COLO668 (cell line): ENCODE data around the gene DHRSX.
"Not testable (repeated sequence)": the region's sequence is repeated elsewhere in the genome, so short reads cannot be mapped to it uniquely, and the experiment has no call there.

ENCODE experiments used
- DNase-seq: peaks from one replicate; lab custom pipeline; 2025; ENCODE audit not compliant: unreplicated experiment; lab: John Stamatoyannopoulos, UW

The DHRSX gene

DNA sequence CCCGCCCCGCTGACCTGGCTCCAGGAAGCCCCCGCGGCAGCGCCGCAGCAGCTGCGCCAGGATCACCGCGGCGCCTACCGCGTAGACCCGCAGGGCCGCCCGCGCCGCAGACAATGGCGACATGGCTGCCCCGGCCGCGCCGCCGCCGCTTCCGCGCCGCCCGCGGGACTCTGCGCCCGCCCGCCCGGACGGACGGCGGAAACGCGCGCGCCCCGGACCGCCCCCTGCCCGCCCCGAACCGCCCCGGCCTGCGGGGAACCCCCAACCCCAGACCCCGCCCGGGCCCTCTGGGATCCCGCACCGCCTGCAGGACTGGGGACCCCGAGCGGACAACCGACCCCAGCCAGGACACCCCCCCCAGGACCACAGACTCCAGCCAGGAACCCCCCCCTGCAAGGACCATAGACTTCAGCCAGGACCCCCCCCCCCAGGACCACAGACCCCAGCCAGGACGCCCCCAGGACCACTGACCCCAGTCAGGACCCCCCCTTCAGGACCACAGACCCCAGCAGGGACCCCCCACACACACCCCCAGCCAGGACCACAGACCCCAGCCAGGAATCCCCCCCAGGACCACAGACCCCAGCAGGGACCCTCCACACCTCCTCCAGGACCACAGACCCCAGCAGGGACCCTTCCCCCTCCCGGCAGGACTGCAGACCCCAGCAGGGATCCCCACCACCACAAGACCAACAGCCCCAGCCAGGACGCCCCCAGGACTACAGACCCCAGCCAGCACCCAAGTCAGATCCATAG, at the start of gene DHRSX, which contains the start of gene ZBED1:
DHRSX (minus strand) TSS at position 174 of the 756 bp plus-strand sequence; CDS start at position 123, 51 bp downstream.
ZBED1 (minus strand) TSS at position 174 of the 756 bp plus-strand sequence. CDS start 10,257 bp downstream, outside the sequence.
- no peak for DNase-seq

- no peak for DNase-seq
These were observed 49.1 kb upstream of the DHRSX start for GRCh38 chrX:2549876-2550275.

DNA sequence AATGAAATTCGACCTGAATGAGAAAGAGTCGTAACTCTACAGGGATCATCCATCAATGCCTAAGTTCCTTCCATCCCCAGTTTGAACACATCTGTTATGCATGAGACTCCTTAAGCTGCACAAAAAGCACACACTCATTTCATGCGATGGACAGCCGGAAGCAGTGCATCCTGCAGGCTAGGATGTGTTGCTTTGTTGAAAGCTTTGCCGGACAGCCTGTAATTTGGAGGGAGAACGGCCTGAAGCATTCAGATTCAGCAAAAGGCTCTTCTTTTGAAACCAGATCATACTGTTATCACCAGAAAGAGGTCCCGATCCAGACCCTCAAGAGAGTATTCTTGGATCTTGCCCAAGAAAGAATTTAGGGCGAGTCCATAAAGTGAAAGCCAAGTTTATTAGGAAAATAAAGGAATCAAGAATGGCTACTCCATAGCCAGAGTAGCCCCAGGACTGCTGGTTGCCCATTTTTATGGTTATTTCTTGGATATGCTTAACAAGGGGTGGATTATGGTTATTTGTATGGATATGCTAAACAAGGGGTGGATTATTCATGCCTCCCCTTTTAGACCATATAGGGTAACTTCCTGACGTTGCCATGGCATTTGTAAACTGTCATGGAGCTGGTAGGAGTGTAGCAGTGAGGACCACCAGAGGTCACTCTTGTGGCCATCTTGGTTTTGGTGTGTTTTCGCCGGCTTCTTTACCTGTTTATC, 48.1 kb upstream of the DHRSX start:
- DNase-seq, result no peak

DNA sequence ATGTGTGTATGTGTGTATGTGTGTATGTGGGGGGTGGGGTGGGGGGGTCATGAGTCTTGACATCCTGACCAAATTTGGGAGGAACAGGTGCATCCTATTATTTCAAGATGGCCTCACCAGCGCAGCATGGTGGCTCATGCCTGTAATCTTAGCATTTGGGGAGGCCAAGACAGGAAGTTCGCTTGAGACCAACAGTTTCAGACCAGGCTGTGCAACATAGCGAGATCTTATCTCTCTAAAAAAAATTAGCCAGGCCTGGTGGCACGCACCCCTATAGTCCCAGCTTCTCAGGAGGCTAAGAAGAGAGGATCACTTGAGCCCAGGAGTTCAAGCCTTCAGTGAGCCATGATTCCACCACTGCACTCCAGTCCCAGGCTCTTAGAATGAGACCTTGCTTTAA, 47.0 kb upstream of the DHRSX start:
- DNase-seq, result no peak

GRCh38 chrX:2546496-2546895, 45.7 kb upstream of the DHRSX start:
- no peak for DNase-seq

GRCh38 chrX:2545144-2545543, 44.4 kb upstream of the DHRSX start:
- DNase-seq, result no peak

DNA sequence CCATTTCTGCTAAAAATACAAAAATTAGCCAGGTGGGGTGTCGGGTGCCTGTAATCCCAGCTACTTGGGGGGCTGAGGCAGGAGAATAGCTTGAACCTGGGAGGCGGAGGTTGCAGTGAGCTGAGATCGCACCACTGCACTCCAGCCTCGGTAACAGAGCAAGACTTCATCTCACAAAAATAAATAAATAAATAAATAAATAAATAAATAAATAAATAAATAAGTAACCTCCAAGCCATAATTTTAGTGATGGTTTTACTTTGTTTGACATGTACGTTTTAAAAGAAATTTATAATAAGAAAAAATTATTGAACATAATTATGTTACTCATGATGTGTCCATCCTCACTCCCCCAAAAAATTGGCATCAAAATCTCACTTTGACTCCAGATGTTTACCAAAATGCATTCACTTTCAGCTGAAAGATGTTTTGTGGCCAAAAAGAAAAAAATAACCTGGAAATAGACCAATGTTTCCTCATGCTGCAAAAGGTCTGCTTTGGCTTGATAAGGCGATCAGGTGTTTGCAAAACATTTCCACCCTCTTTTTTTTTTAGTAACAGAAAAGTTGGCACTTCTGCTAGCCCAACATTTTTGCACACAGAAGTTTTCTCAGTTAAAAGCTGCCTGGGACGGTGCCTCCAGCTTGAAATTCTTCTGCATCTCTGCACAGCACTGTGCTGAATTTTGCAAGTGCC, 42.2 kb upstream of the DHRSX start:
- DNase-seq, result no peak

- DNase-seq, result no peak
These were observed 40.8 kb upstream of the DHRSX start for GRCh38 chrX:2541603-2542002.

DNA sequence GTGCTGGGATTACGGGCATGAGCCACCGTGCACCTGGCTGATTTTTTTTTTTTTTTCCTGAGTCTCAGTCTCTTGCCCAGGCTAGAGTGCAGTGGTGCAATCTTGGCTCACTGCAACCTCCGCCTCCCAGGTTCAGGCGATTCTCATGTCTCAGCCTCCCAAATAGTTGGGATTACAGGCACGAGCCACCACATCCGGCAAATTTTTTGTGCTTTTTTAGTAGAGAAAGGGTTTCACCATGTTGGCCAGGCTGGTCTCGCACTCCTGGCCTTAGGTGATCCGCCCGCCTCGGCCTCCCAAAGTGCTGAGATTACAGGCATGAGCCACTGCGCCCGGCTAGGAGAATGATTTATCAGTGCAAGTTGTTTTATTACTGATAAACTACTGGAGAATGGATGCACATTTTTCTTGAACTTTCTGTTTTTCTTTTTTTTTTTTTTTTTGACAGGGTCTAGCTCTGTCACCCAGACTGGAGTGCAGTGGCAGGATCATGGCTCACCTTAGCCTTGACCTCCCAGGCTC, 39.7 kb upstream of the DHRSX start:
- DNase-seq, result no peak

- no peak for DNase-seq
These were observed 38.8 kb upstream of the DHRSX start for GRCh38 chrX:2539586-2539985.

DNA sequence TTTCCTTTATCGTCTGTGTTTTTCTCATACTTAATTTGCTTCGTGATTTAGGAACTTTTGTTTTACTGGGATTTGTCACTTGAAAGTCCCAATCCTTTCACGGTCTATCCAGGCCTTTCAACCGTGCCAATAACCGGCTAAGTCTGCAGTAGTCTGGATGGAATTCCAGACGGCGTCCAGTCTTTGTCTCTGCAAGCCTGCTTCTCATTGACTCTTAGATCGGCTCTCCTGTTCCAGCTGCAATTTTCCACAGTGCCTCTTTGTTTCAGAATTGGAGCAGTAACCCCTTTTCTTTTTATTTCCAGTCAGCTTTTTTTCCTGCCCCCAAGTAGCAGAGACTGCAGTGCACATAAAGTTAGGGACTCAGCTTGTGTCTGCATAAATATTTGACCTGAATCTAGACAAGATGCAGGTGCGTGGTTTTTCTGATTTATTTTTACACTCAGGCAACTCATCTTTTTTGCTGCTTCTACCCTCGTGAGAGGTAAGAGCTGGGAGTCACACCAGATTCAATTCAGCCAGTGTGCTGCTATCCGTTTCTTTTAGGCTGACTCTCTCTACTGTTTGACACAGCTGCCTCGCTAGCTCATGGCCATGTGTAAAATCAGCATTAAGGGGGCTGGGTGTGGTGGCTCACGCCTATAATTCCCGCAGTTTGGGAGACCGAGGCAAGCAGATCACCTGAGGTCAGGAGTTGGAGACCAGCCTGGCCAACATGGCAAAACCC, 37.4 kb upstream of the DHRSX start:
- no peak for DNase-seq

DNA sequence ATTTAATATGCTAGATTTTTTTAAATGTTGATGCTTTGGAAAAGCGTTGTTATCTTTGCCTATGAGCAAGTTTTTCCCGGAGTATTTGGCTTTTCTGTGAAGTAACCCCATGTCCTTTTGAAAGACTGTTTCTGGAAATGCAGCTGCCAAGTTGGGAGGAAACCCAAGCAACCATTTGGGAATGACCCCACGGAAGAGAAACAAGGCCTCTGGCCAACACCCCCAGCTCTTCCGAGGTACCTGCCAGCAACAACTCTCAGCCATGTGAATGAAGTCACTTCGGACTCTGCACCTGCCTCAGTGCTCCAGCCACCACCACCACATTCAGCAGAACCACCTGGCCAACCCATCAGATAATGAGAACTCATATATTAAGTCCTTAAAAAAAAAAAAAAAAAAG, 36.2 kb upstream of the DHRSX start:
- DNase-seq, result no peak

DNA sequence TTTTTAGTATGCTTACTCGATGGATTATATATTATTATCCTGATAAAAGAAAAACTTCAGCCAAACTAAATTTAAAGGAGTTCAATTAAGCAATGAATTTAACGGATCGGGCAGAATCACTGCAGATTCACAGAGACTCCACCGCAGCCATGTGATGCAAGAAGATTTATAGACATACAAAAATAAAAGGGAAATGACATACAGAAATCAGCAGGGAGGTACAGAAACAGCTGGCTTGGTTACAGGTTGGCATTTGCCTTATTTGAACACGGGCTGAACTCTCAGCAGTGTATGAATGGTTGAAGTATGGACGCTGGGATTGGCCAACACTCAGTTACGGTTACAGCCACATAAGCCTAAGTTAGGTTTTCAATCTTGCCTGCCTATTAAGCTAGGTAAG, 35.4 kb upstream of the DHRSX start:
- DNase-seq, result no peak

GRCh38 chrX:2534261-2535021, 33.7 kb upstream of the DHRSX start:
- not testable (repeated sequence) for DNase-seq

DNA sequence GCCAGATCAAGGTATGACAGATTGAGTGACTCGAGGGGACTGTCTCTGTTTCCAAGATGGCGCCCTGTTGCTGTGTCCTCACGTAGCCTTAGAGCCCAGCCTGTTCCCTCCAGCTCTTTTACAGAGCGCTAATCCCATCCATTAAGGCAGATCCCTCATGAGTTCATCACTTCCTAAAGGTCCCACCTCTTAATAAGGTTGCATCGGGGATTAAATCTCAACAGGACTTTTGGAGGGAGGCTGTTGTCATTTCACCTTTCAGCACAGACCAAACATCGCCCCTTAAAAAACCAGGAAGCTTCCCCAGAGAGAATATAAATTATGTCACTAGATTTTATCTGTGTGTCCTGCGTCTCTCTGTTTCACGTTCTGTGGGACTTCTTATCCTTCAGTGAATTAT, 32.6 kb upstream of the DHRSX start:
- DNase-seq, result no peak

- no peak for DNase-seq
These were observed 25.6 kb upstream of the DHRSX start for GRCh38 chrX:2526390-2526789.

- DNase-seq, result no peak
These were observed 23.1 kb upstream of the DHRSX start for GRCh38 chrX:2523911-2524310.

DNA sequence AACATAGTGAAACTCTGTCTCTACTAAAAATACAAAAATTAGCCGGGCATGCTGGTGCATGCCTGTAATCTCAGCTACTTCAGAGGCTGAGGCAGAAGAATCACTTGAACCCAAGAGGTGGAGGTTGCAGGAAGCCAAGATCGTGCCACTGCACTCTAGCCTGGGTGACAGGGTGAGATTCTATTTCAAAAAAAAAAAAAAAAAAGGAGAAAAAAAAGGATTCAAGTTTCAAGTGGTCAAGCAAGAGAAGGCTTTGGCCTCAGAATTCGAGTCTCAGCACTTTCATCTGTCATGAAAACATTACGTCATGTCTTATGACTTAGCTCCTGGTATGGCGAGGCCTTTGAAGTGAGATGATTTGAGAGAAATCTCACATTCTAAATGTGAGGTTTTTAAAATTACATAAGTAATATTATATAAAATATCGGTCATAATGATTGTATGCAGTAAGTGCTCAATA, 21.2 kb upstream of the DHRSX start:
- no peak for DNase-seq

DNA sequence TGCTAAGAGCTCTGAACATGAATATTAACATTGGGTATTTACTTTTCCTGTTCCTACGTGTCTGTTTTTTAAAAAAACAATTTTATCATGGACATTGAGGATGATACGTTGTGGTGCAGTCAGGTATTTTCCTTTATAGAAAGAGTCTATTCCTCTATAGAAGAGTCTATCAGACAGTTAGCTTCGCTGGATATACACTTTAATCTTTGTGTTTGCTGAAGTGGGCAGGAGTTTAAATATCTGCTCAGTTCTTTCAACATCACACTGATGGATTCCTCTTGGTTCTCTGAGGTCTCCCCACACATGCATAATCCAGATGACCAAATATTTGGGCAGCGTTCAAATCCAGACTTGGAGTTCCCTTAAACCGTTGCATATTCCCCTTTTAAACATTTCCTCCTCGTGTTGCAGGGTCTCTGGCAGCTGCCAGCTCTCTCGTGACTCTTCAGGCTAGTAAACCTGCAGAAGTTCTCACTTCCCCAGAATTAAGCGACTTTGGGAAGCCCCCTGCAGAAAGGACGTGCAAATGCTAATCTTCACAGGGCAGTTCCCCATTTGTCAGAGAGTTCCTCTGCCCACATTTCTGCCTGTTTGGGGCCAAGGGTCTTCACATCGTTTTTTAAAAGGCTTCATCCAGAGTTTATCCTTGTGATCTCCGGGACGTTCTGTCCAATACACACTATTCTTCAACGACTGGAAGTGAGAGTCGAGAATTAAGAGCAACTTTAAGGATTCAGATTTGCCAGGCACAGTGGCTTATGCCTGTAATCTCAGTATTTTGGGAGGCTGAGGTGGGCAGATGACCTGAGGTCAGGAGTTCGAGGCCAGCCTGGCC, 20.5 kb upstream of the DHRSX start:
- no peak for DNase-seq
